Breast epithelium (tissue), 4 donors: ENCODE results near the gene COL4A4. TPM values are rescaled to one million over a fixed set of nuclear protein-coding genes. Genes with fewer than 3 reads are reported as not detected.

Source experiments
- DNase-seq, 2 donors: peaks; one replicate each; pipeline ENCODE4 v3.0.0-alpha.2; 2019; ENCODE audit warnings: low spot score in 2 of 2
- H3K27ac ChIP-seq, 2 donors: fragments of 200-600 bp; sonication (generic) in 1 of 2; one replicate each; pipeline ENCODE4 v1.5.1; 2016 to 2019; ENCODE audit warnings: mild to moderate bottlenecking in 1 of 2
- H3K27me3 ChIP-seq, 2 donors: fragments of 200-600 bp; sonication (generic) in 1 of 2; one replicate each; pipeline versions ENCODE4 v1.5.1 to v1.6.0; 2017 to 2019; ENCODE audit warnings: control low read depth in 1 of 2, mild to moderate bottlenecking in 1 of 2
- H3K36me3 ChIP-seq: fragments of 200-600 bp; one replicate; pipeline ENCODE4 v1.5.1; 2019
- H3K4me1 ChIP-seq, 2 donors: fragments of 200-600 bp; sonication (generic); one replicate each; pipeline ENCODE4 v1.5.1; 2016 to 2019; ENCODE audit warnings: control low read depth in 1 of 2
- H3K4me3 ChIP-seq, 3 donors: fragments of 200-600 bp; sonication (generic); 1 replicate in 2 of 3; 2 replicates in 1 of 3; pipeline ENCODE4 v1.5.1; 2016 to 2019; ENCODE audit warnings: mild to moderate bottlenecking in 3 of 3, moderate library complexity in 2 of 3
- H3K9me3 ChIP-seq, 2 donors: fragments of 200-600 bp; sonication (generic) in 1 of 2; one replicate each; pipeline ENCODE4 v1.5.1; 2016 to 2019; ENCODE audit warnings: control low read depth in 1 of 2
- POLR2A ChIP-seq: fragments of 450-650 bp; IDR thresholded peaks from one replicate; pipeline ENCODE4 v1.6.1; 2016; ENCODE audit warnings: antibody characterized with exemption, mild to moderate bottlenecking, moderate library complexity
- POLR2AphosphoS5 ChIP-seq, 3 donors: sonication (generic); formaldehyde crosslinking; IDR thresholded peaks; one replicate each; pipeline ENCODE4 v1.6.1; 2017; ENCODE audit warnings: antibody characterized with exemption in 3 of 3
- intact Hi-C: fragments of 100-400 bp; cut with DNase I; formaldehyde crosslinking; loops from one replicate; pipeline ENCODE4 v1.15.1; 2023; ENCODE audit warnings: low total_unique reads
- total RNA-seq, 3 donors: library from RNA; depleted of rRNA; stranded (reverse); fragments of >200 nt; gene quantifications; one replicate each; pipeline ENCODE4 v1.1.0, GENCODE V29; 2016
- TF ChIP-seq, protein P1 (sequence below), 3 donors: fragments of 450-650 bp; IDR thresholded peaks; one replicate each; pipeline ENCODE4 v1.5.1; 2016 to 2017; ENCODE audit warnings: antibody characterized with exemption in 3 of 3, mild to moderate bottlenecking in 3 of 3, moderate library complexity in 3 of 3

The COL4A4 gene
- total RNA-seq, 3 donors from 2014 or later = 1.2 to 3.8 (median 1.6) TPM

DNA sequence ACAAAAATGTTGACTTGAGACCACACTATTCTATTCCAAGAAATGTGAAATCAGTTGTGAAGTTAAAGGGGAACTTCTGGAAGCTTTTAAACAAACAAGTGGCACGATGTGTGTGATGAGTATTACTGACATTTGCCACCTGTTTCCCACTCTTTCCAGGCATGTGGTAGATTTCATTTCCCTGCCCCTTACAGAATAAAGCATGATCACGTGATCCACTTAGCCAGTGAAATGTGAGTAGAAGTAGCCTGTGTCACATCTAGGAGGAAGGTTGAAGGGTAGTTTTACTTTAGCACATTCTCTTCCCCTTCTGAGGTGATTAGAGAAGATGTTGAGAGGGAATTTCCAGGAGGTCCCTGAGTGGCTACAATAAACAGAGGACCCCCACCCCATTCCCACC is 3.8 kb downstream of the COL4A4 start:
- Histone ChIP-seq H3K27me3 (peaks cover 8 to 15% of the 10 kb centered on the region in 2 donors), H3K4me1 (no peaks in the 10 kb centered on the region), H3K36me3 (no peaks in the 10 kb centered on the region), H3K4me3 (no peak overlapping the region), H3K9me3 (no peaks in the 10 kb centered on the region), H3K27ac (no peak overlapping the region)
- TF ChIP-seq POLR2A = no peak
- TF ChIP-seq, protein P1, sequence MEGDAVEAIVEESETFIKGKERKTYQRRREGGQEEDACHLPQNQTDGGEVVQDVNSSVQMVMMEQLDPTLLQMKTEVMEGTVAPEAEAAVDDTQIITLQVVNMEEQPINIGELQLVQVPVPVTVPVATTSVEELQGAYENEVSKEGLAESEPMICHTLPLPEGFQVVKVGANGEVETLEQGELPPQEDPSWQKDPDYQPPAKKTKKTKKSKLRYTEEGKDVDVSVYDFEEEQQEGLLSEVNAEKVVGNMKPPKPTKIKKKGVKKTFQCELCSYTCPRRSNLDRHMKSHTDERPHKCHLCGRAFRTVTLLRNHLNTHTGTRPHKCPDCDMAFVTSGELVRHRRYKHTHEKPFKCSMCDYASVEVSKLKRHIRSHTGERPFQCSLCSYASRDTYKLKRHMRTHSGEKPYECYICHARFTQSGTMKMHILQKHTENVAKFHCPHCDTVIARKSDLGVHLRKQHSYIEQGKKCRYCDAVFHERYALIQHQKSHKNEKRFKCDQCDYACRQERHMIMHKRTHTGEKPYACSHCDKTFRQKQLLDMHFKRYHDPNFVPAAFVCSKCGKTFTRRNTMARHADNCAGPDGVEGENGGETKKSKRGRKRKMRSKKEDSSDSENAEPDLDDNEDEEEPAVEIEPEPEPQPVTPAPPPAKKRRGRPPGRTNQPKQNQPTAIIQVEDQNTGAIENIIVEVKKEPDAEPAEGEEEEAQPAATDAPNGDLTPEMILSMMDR (IDR thresholded peaks at IDR 0.05) = no peak
- TF ChIP-seq POLR2AphosphoS5 (IDR thresholded peaks at IDR 0.05) = no peak
- no peak for DNase-seq
- intact Hi-C loops = no loop called here

DNA sequence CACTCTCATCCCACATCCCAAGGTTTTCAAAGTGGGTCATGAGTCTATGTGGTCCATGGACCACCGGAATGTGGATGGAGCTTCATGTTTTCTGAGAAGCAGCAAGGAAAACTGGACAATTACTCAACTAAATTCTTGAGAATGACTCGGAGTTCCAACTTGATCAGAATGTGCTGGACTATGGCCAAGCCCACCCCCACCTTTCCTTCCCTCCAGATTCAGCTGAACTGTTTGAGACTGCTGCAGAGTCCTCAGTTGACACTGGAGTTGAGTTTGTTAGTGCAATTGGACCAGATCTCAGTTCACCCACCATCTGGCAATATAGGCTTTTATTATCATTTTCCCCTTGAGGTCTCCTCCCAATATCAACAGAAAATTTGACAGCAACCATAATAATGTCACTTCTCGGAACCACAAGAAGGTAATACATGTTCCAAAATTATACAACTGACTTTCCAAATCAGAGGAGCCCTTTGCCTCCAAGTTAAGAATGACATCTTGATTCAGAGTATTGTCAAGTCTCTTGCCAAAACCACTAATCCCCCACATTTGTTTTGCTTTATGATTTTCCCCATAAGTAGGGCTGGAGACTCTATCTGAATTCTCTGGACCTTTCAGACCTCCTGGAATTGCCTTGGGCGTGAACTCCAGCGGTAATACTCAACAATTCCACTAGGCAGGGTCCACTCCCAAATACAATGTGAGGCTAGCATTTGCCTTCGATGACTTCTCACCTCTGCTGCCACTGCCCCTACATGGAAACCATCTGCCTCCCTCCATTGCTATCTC is 8.8 kb downstream of the COL4A4 start:
- intact Hi-C loops = no loop called here
- H3K27ac ChIP-seq = no peak overlapping the region
- no peak for DNase-seq
- no peak overlapping the region for H3K4me3 ChIP-seq
- H3K27me3 ChIP-seq = peaks cover 0 to 5% of the 10 kb centered on the region in 2 donors
- no peaks in the 10 kb centered on the region for H3K9me3 ChIP-seq
- no peak for TF ChIP-seq POLR2AphosphoS5 (IDR thresholded peaks at IDR 0.05)
- TF ChIP-seq POLR2A = no peak
- TF ChIP-seq, protein P1 (IDR thresholded peaks at IDR 0.05) = no peak
- no peaks in the 10 kb centered on the region for H3K36me3 ChIP-seq
- H3K4me1 ChIP-seq = no peaks in the 10 kb centered on the region

DNA sequence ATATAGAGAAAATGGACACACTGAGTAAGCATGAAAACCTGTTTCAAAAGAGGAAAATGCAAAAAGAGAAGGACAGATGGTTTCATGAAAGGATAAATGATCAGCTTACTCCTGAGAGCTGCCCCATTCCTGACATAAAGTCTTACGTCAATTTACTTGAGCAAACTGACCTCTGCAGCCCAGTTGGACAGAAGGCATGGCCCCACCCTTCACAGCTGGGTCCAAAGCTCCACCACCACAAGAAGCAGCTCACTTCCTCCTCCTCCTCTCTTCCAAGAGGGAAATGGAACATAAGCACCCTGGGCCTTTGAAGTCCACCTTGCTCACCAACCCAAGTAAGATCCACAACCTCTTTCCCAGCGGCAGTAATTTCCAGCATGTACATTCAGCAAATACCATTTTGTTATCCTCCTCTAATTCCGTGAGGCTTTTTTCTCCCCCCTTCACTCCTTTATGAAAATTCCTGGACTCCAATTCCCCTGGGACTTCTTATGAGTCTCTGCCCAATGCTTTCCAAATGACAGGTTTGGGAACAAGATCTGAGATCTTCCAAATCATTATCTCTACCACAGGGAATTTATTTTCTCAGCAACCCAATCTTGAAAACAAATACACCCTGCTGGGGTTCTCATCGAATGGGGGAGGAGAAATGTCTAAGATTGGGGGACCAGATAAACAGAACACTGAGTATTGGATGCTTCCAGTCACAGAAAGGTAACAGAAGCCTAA is 10.1 kb downstream of the COL4A4 start:
- no peaks in the 10 kb centered on the region for H3K9me3 ChIP-seq
- peaks cover 0 to 5% of the 10 kb centered on the region in 2 donors for H3K27me3 ChIP-seq
- no peak overlapping the region for H3K27ac ChIP-seq
- H3K4me1 ChIP-seq = no peaks in the 10 kb centered on the region
- no peak overlapping the region for H3K4me3 ChIP-seq
- intact Hi-C loops = no loop called here
- DNase-seq = no peak
- TF ChIP-seq, protein P1 (IDR thresholded peaks at IDR 0.05) = no peak
- TF ChIP-seq POLR2AphosphoS5 (IDR thresholded peaks at IDR 0.05) = no peak
- TF ChIP-seq POLR2A = no peak
- no peaks in the 10 kb centered on the region for H3K36me3 ChIP-seq

DNA sequence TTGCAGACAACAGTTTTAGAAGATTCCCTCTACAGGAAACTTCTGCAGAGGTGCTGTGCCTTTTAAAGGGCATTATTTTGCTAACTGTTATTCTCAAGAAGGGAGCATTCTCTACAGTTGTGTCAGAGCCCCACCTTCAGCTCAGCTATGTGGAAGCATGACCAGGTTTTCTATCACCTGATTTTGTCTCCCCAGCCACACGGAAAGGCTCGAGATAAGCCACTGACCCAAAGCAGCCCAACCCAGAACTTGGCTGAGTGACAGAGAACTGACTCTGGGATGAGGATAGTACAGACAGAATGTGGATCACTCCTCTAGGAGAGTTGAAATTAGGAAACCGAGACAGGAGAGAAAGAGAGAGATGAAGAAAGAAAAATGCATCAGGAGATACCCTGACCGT is 10.7 kb downstream of the COL4A4 start:
- H3K27ac ChIP-seq = no peak overlapping the region
- TF ChIP-seq POLR2AphosphoS5 (IDR thresholded peaks at IDR 0.05) = no peak
- TF ChIP-seq, protein P1 (IDR thresholded peaks at IDR 0.05) = no peak
- TF ChIP-seq POLR2A = no peak
- no peaks in the 10 kb centered on the region for H3K9me3 ChIP-seq
- intact Hi-C loops = no loop called here
- no peaks in the 10 kb centered on the region for H3K36me3 ChIP-seq
- peaks cover 0 to 2% of the 10 kb centered on the region in 2 donors for H3K27me3 ChIP-seq
- no peaks in the 10 kb centered on the region for H3K4me1 ChIP-seq
- DNase-seq = no peak
- H3K4me3 ChIP-seq = no peak overlapping the region
